Keratinocyte (primary cell): ENCODE measurements around the gene SPPL3. TPM values are rescaled to one million over a fixed set of nuclear protein-coding genes. Genes with fewer than 3 reads are reported as not detected.

Source experiments
- DNase-seq: peaks from one replicate; pipeline ENCODE4 v3.0.0-alpha.2; 2011; ENCODE audit warnings: low read depth, missing footprints, low spot score
- FAIRE-seq: peaks from 2 replicates; lab custom pipeline; 2011; peaks lifted over from hg19 to GRCh38; lab: Jason Lieb, UNC
- H2AFZ ChIP-seq: 2 replicates; pipeline ENCODE4 v1.6.0; 2012; ENCODE audit warnings: low read length, control low read depth, inconsistent platforms; ENCODE audit not compliant: control insufficient read depth
- H3K27ac ChIP-seq: 2 replicates; pipeline ENCODE4 v1.5.1; 2011; ENCODE audit warnings: low read length; ENCODE audit not compliant: control insufficient read depth, insufficient read depth
- H3K27me3 ChIP-seq: 3 replicates; pipeline ENCODE4 v1.6.0; 2011; ENCODE audit warnings: low read length; ENCODE audit not compliant: control insufficient read depth, insufficient read depth; ENCODE audit errors: extremely low read depth
- H3K36me3 ChIP-seq, 2 experiments: 2 replicates in 1 of 2; 3 replicates in 1 of 2; pipeline ENCODE4 v1.5.1; 2011; ENCODE audit warnings: low read length in 2 of 2, mild to moderate bottlenecking in 1 of 2; ENCODE audit not compliant: control insufficient read depth in 2 of 2, insufficient read depth in 2 of 2; ENCODE audit errors: extremely low read depth in 1 of 2
- H3K4me1 ChIP-seq: 3 replicates; pipeline ENCODE4 v1.5.1; 2011; ENCODE audit warnings: low read length; ENCODE audit not compliant: control insufficient read depth, insufficient read depth; ENCODE audit errors: extremely low read depth
- H3K4me2 ChIP-seq: 3 replicates; pipeline ENCODE4 v1.6.0; 2011; ENCODE audit warnings: low read depth, low read length; ENCODE audit not compliant: control insufficient read depth, insufficient read depth; ENCODE audit errors: extremely low read depth
- H3K4me3 ChIP-seq, 3 experiments: fragments of 200-600 bp in 1 of 3; sonication (generic) in 1 of 3; 2 replicates in 2 of 3; 3 replicates in 1 of 3; pipeline ENCODE4 v1.5.1; 2011 to 2016; ENCODE audit warnings: low read length in 3 of 3, mild to moderate bottlenecking in 3 of 3, control low read depth in 2 of 3, inconsistent platforms in 1 of 3, low read depth in 1 of 3, mixed read lengths in 1 of 3, mixed run types in 1 of 3, moderate library complexity in 1 of 3; ENCODE audit not compliant: control insufficient read depth in 2 of 3, insufficient read depth in 2 of 3; ENCODE audit errors: extremely low read depth in 1 of 3
- H3K79me2 ChIP-seq: 2 replicates; pipeline ENCODE4 v1.6.0; 2012; ENCODE audit warnings: low read length; ENCODE audit not compliant: control insufficient read depth, insufficient read depth
- H3K9ac ChIP-seq: 3 replicates; pipeline ENCODE4 v1.6.0; 2011; ENCODE audit warnings: low read length; ENCODE audit not compliant: control insufficient read depth, insufficient read depth; ENCODE audit errors: extremely low read depth
- H3K9me1 ChIP-seq: 3 replicates; pipeline ENCODE4 v1.6.0; 2011; ENCODE audit warnings: low read length; ENCODE audit not compliant: control insufficient read depth, insufficient read depth; ENCODE audit errors: extremely low read depth
- H3K9me3 ChIP-seq: 2 replicates; pipeline ENCODE4 v1.5.1; 2012; ENCODE audit warnings: low read depth, low read length; ENCODE audit not compliant: control insufficient read depth
- H4K20me1 ChIP-seq: 3 replicates; pipeline ENCODE4 v1.6.0; 2011; ENCODE audit warnings: low read length; ENCODE audit not compliant: control insufficient read depth, insufficient read depth; ENCODE audit errors: extremely low read depth
- CTCF ChIP-seq, 3 experiments: IDR thresholded peaks in 1 of 3; conservative IDR thresholded peaks in 1 of 3; optimal IDR thresholded peaks in 1 of 3; 2 replicates in 2 of 3; 3 replicates in 1 of 3; pipeline versions ENCODE3 to v1.5.1; 2011; ENCODE audit warnings: low read length in 3 of 3, mild to moderate bottlenecking in 3 of 3, moderate library complexity in 2 of 3, control low read depth in 1 of 3, inconsistent platforms in 1 of 3; ENCODE audit not compliant: insufficient read depth in 2 of 3; ENCODE audit errors: extremely low read depth in 1 of 3
- EZH2 ChIP-seq: IDR thresholded peaks from one replicate; pipeline ENCODE4 v1.6.1; 2012; ENCODE audit warnings: inconsistent platforms, mild to moderate bottlenecking, low read length, moderate library complexity
- dilution Hi-C: fragments of 300-500 bp; cut with MboI; formaldehyde crosslinking; loops from one replicate; pipeline ENCODE4 v1.7.0; 2020; ENCODE audit warnings: low sequenced_read_pairs; ENCODE audit not compliant: extremely low pct_ligation_motif_present
- polyA plus RNA-seq, 5 experiments: library from polyadenylated mRNA; depleted of rRNA in 3 of 5; stranded (reverse) in 3 of 5; stranded (forward) in 1 of 5; unstranded in 1 of 5; fragments of >200 nt; gene quantifications; 1 replicate in 1 of 5; 2 replicates in 3 of 5; 3 replicates in 1 of 5; pipeline versions ENCODE4 v1.2.1 to v1.2.3, GENCODE V29; 2011 to 2012; ENCODE audit warnings: missing spikeins in 2 of 5, low read depth in 1 of 5, low replicate concordance in 1 of 5

The SPPL3 gene
- polyA plus RNA-seq, 1 donor (not counting 4 experiments of a cell fraction or from before 2014, with no cell fraction given) = 28.3 TPM

- Histone ChIP-seq H3K9me1 (no peaks in the 10 kb centered on the region), H3K9me3 (no peaks in the 10 kb centered on the region), H3K27me3 (no peaks in the 10 kb centered on the region), H3K27ac (no peak overlapping the region), H2AFZ (no peak overlapping the region), H4K20me1 (no peaks in the 10 kb centered on the region), H3K4me1 (peaks cover 22% of the 10 kb centered on the region), H3K36me3 (peaks cover 27 to 32% of the 10 kb centered on the region in 2 experiments), H3K4me3 (no peak overlapping the region), H3K4me2 (no peak overlapping the region), H3K9ac (no peak overlapping the region), H3K79me2 (no peaks in the 10 kb centered on the region)
- TF ChIP-seq EZH2 (no peak), CTCF (optimal IDR thresholded peaks at IDR 0.05 in 1 of 3, IDR thresholded peaks at IDR 0.05 in 1 of 3, conservative IDR thresholded peaks at IDR 0.05 in 1 of 3; ENCODE audit: extremely low read depth in 1 of 3, insufficient read depth in 2 of 3, low read length in 3 of 3) (no peak)
- FAIRE-seq (no peak), DNase-seq (no peak)
- dilution Hi-C loops = no loop called here
These were observed 140.9 kb downstream of the SPPL3 start for GRCh38 chr12:120763250-120763649.

GRCh38 chr12:120762086-120762485 lies 142.1 kb downstream of the SPPL3 start:
- no peak for FAIRE-seq
- H4K20me1 ChIP-seq = no peaks in the 10 kb centered on the region
- H3K27me3 ChIP-seq = no peaks in the 10 kb centered on the region
- no peaks in the 10 kb centered on the region for H3K79me2 ChIP-seq
- peaks cover 24 to 25% of the 10 kb centered on the region in 2 experiments for H3K36me3 ChIP-seq
- peak overlapping the region; percentile 75 for H3K4me2 ChIP-seq
- TF ChIP-seq EZH2 (no peak), CTCF (optimal IDR thresholded peaks at IDR 0.05 in 1 of 3, IDR thresholded peaks at IDR 0.05 in 1 of 3, conservative IDR thresholded peaks at IDR 0.05 in 1 of 3; ENCODE audit: extremely low read depth in 1 of 3, insufficient read depth in 2 of 3, low read length in 3 of 3) (no peak)
- no peak overlapping the region for H3K4me3 ChIP-seq
- H3K9ac ChIP-seq = peak overlapping the region; percentile 57
- no peaks in the 10 kb centered on the region for H3K9me1 ChIP-seq
- no peaks in the 10 kb centered on the region for H3K9me3 ChIP-seq
- H2AFZ ChIP-seq = peak overlapping the region; percentile 21
- no peak for DNase-seq
- peaks cover 22% of the 10 kb centered on the region for H3K4me1 ChIP-seq
- dilution Hi-C loops = no loop called here
- H3K27ac ChIP-seq = peak overlapping the region; percentile 82
